ENCODE data around the gene C1QTNF9. TPM values are rescaled to one million over a fixed set of nuclear protein-coding genes. Genes with fewer than 3 reads are reported as not detected.

Gene C1QTNF9
- total and polyA plus RNA-seq, 2 of the 4 experiments (the other 2 are of a cell fraction) = 0.18 to 0.21 TPM

- Histone ChIP-seq H3K79me1 (ENCODE audit: low read depth in 1 of 2, low read length in 2 of 2) (peaks cover 31 to 59% of the 10 kb centered on the region in 2 experiments), H4K20me1 (ENCODE audit: insufficient read depth, low read length) (0 out of 2 replicates have a peak, but pooled peaks cover 2% of the 10 kb centered on the region), H4K91ac (ENCODE audit: insufficient read depth, low read depth, low read length) (peak overlapping the region; percentile 48; the same call in 1 of the 2 replicates), H3K4me3 (ENCODE audit: insufficient read depth, low read depth, low read length) (no peak overlapping the region), H2BK120ac (ENCODE audit: low read depth, low read length) (0 out of 2 replicates have a peak overlapping the region, but pooled peaks have one; percentile 18), H3K9me3 (ENCODE audit: control insufficient read depth, insufficient read depth, low read length) (no peaks in the 10 kb centered on the region), H3K4me1 (ENCODE audit: control insufficient read depth, insufficient read depth, low read length) (peaks cover 18% of the 10 kb centered on the region), H3K9me1 (ENCODE audit: insufficient read depth, low read length) (peaks cover 12% of the 10 kb centered on the region; the same call in 1 of the 2 replicates), H3K4ac (ENCODE audit: low read depth, low read length) (peak overlapping the region; percentile 50; the same call in 1 of the 2 replicates), H3K27ac (ENCODE audit: insufficient read depth, low read length) (peak overlapping the region; percentile 48; the same call in 1 of the 2 replicates), H2AK9ac (replicated peaks; ENCODE audit: low read depth, low read length, poor library complexity) (no peak overlapping the region), H2BK20ac (ENCODE audit: low read depth, low read length) (0 out of 2 replicates have a peak overlapping the region, but pooled peaks have one; percentile 8), H2BK5ac (ENCODE audit: low read depth, low read length, poor library complexity, severe bottlenecking) (peak overlapping the region; percentile 61), H2BK15ac (ENCODE audit: low read depth, low read length) (no peak overlapping the region), H3K23ac (ENCODE audit: low read depth, low read length) (peak overlapping the region; percentile 98; the same call in 1 of the 2 replicates), H4K5ac (ENCODE audit: low read depth, low read length) (peak overlapping the region; percentile 65), H4K8ac (ENCODE audit: low read depth in 2 of 2, low read length in 2 of 2) (peak overlapping the region; percentile 11 to 23; a peak in 3 of 4 replicates), H3K56ac (ENCODE audit: extremely low read depth, insufficient read depth, low read length) (no peak overlapping the region), H2AK5ac (ENCODE audit: low read depth, low read length) (peak overlapping the region; percentile 30; the same call in 1 of the 2 replicates), H2AFZ (replicated peaks; ENCODE audit: low read length, poor library complexity) (no peak overlapping the region), H3K18ac (ENCODE audit: low read depth, low read length) (peak overlapping the region; percentile 18; the same call in 1 of the 2 replicates), H3K4me2 (ENCODE audit: low read depth, low read length) (peak overlapping the region; percentile 99), H3K36me3 (ENCODE audit: control insufficient read depth, insufficient read depth, low read length) (no peaks in the 10 kb centered on the region), H3K9ac (ENCODE audit: low read depth, low read length) (no peak overlapping the region), H3K27me3 (ENCODE audit: control insufficient read depth, insufficient read depth, low read length) (no peaks in the 10 kb centered on the region), H3K14ac (replicated peaks; ENCODE audit: low read depth, low read length) (peak overlapping the region; percentile 75; the same call in 1 of the 2 replicates)
- CTCF ChIA-PET = no interaction called here
- intact Hi-C loops (cut with micrococcal nuclease) = no loop called here
- POLR2A ChIA-PET (ENCODE audit: unreplicated experiment) = no interaction called here
- DNase-seq (no peak), ATAC-seq (ENCODE audit: low read depth) (no peak)
- BruUV-seq (replicated peaks) = no TSS peak
- WGBS, 2 experiments (ENCODE audit: extremely low coverage in 2 of 2, insufficient read length in 1 of 2) = 93% methylated on average over 12 of the region's 18 CpGs; no CpG with 5 or more reads in 1 of the 2 experiments
- dilution Hi-C loops (cut with HindIII; ENCODE audit: low sequenced_read_pairs, unreplicated experiment) = no loop called here
- in situ Hi-C loops (cut with MboI; ENCODE audit: low sequenced_read_pairs) = no loop called here
- TF ChIP-seq MAFK (IDR thresholded peaks at IDR 0.05; ENCODE audit: low read depth, low read length) (no peak), RFX5 (IDR thresholded peaks at IDR 0.05; ENCODE audit: low read depth, low read length) (no peak), CHD1 (IDR thresholded peaks at IDR 0.05; ENCODE audit: low read depth, low read length) (no peak), SMC3 (IDR thresholded peaks at IDR 0.05; ENCODE audit: low read depth, low read length) (no peak), MXI1 (IDR thresholded peaks at IDR 0.05; ENCODE audit: borderline replicate concordance, low read depth, low read length) (no peak), FOS (IDR thresholded peaks at IDR 0.05; ENCODE audit: low read depth, low read length) (no peak), POLR2A (IDR thresholded peaks at IDR 0.05; ENCODE audit: low read depth, low read length) (no peak), CEBPB (IDR thresholded peaks at IDR 0.05; ENCODE audit: low read depth, low read length) (no peak), MAZ (IDR thresholded peaks at IDR 0.05; ENCODE audit: borderline replicate concordance, low read depth, low read length) (no peak), NFE2L2 (IDR thresholded peaks at IDR 0.05; ENCODE audit: low read depth, low read length) (no peak), RAD21 (IDR thresholded peaks at IDR 0.05; ENCODE audit: low read length) (no peak)
- TF ChIP-seq, protein P1, sequence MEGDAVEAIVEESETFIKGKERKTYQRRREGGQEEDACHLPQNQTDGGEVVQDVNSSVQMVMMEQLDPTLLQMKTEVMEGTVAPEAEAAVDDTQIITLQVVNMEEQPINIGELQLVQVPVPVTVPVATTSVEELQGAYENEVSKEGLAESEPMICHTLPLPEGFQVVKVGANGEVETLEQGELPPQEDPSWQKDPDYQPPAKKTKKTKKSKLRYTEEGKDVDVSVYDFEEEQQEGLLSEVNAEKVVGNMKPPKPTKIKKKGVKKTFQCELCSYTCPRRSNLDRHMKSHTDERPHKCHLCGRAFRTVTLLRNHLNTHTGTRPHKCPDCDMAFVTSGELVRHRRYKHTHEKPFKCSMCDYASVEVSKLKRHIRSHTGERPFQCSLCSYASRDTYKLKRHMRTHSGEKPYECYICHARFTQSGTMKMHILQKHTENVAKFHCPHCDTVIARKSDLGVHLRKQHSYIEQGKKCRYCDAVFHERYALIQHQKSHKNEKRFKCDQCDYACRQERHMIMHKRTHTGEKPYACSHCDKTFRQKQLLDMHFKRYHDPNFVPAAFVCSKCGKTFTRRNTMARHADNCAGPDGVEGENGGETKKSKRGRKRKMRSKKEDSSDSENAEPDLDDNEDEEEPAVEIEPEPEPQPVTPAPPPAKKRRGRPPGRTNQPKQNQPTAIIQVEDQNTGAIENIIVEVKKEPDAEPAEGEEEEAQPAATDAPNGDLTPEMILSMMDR (conservative IDR thresholded peaks at IDR 0.05; ENCODE audit: low read depth, low read length) = no peak
- TF ChIP-seq, protein P2, sequence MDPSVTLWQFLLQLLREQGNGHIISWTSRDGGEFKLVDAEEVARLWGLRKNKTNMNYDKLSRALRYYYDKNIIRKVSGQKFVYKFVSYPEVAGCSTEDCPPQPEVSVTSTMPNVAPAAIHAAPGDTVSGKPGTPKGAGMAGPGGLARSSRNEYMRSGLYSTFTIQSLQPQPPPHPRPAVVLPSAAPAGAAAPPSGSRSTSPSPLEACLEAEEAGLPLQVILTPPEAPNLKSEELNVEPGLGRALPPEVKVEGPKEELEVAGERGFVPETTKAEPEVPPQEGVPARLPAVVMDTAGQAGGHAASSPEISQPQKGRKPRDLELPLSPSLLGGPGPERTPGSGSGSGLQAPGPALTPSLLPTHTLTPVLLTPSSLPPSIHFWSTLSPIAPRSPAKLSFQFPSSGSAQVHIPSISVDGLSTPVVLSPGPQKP (IDR thresholded peaks at IDR 0.05; ENCODE audit: borderline replicate concordance, low read depth, low read length) = no peak
- TF ChIP-seq, protein P3, sequence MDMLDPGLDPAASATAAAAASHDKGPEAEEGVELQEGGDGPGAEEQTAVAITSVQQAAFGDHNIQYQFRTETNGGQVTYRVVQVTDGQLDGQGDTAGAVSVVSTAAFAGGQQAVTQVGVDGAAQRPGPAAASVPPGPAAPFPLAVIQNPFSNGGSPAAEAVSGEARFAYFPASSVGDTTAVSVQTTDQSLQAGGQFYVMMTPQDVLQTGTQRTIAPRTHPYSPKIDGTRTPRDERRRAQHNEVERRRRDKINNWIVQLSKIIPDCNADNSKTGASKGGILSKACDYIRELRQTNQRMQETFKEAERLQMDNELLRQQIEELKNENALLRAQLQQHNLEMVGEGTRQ (IDR thresholded peaks at IDR 0.05; ENCODE audit: low read depth, low read length) = no peak
Observed at GRCh38 chr13:24272452-24273161, 36.8 kb upstream of the C1QTNF9 start.

Measured in IMR-90 (cell line).